A549 (cell line): ENCODE data around the gene KLHL22. TPM values are rescaled to one million over a fixed set of nuclear protein-coding genes. Genes with fewer than 3 reads are reported as not detected.

Source experiments
- ATAC-seq, 2 experiments: fragments of 200-7000 bp in 1 of 2; fragments of >200 bp in 1 of 2; cut with Nextera tagmentation in 1 of 2; cut with Tn5 transposase in 1 of 2; 3 replicates each; pipeline versions ENCODE4 v1.8.0 to v1.9.1; 2018 to 2020; ENCODE audit warnings: mild to moderate bottlenecking in 1 of 2, moderate library complexity in 1 of 2
- CTCF ChIA-PET: fragments of 300-600 bp; sonication (Branson Sonifier 250); formaldehyde crosslinking; extraction: SDS; loops from one replicate; lab custom pipeline; 2021; ENCODE audit warnings: antibody characterized with exemption, inconsistent platforms; lab: Yijun Ruan, JAX
- POLR2A ChIA-PET: fragments of 350-600 bp; formaldehyde crosslinking; extraction: SDS; loops from one replicate; lab custom pipeline; 2021; ENCODE audit warnings: antibody characterized with exemption, inconsistent platforms; lab: Yijun Ruan, JAX
- DNase-seq, 2 experiments: peaks; one replicate each; pipeline versions ENCODE4 v3.0.0 to v3.0.0-alpha.2; 2011 to 2016; ENCODE audit warnings: low read depth in 1 of 2, low spot score in 1 of 2
- FAIRE-seq: peaks from 2 replicates; lab custom pipeline; 2011; peaks lifted over from hg19 to GRCh38; lab: Jason Lieb, UNC
- H3K27ac ChIP-seq, 2 experiments: fragments of >200 bp; sonication (Bioruptor Twin); formaldehyde crosslinking; 3 replicates each; pipeline ENCODE4 v1.5.1; 2016 to 2017
- H3K4me1 ChIP-seq: fragments of >200 bp; sonication (Bioruptor Twin); formaldehyde crosslinking; 3 replicates; pipeline ENCODE4 v1.6.1; 2016
- H3K4me2 ChIP-seq: fragments of >200 bp; sonication (Bioruptor Twin); formaldehyde crosslinking; 3 replicates; pipeline ENCODE4 v1.6.1; 2016
- H3K4me3 ChIP-seq: fragments of >200 bp; sonication (Bioruptor Twin); formaldehyde crosslinking; 3 replicates; pipeline ENCODE4 v1.5.1; 2016
- H3K9me3 ChIP-seq: fragments of >200 bp; sonication (Bioruptor Twin); formaldehyde crosslinking; 3 replicates; pipeline ENCODE4 v1.6.1; 2016
- ATOH8 ChIP-seq: fragments of 250-450 bp; sonication (Bioruptor Pico); IDR thresholded peaks from 2 replicates; pipeline ENCODE4 v1.5.0; 2020; ENCODE audit warnings: low read depth, mild to moderate bottlenecking, moderate library complexity
- BHLHE40 ChIP-seq: IDR thresholded peaks from 2 replicates; pipeline ENCODE4 v1.6.1; 2012; ENCODE audit warnings: low read depth, low read length, inconsistent platforms
- CHD2 ChIP-seq: fragments of 150-350 bp; IDR thresholded peaks from 2 replicates; pipeline ENCODE4 v1.6.1; 2014; ENCODE audit warnings: low read length; ENCODE audit not compliant: partially characterized antibody
- CHD4 ChIP-seq: fragments of 200-600 bp; sonication (generic); IDR thresholded peaks from 2 replicates; pipeline ENCODE4 v1.6.1; 2016; ENCODE audit warnings: antibody characterized with exemption, mild to moderate bottlenecking, borderline replicate concordance
- CTCF ChIP-seq: fragments of >200 bp; sonication (Bioruptor Twin); formaldehyde crosslinking; IDR thresholded peaks from 3 replicates; pipeline ENCODE4 v1.5.1; 2016
- FOSB ChIP-seq: fragments of 250-450 bp; sonication (Bioruptor Pico); IDR thresholded peaks from 2 replicates; pipeline ENCODE4 v1.5.0; 2020; ENCODE audit warnings: mild to moderate bottlenecking, moderate library complexity
- HDAC2 ChIP-seq: fragments of 200-600 bp; sonication (generic); IDR thresholded peaks from 2 replicates; pipeline ENCODE4 v1.6.1; 2016
- HEYL ChIP-seq: fragments of 250-450 bp; sonication (Bioruptor Pico); IDR thresholded peaks from 2 replicates; pipeline ENCODE4 v1.8.0; 2021; ENCODE audit warnings: mild to moderate bottlenecking, moderate library complexity
- HOXB13 ChIP-seq: fragments of 250-450 bp; sonication (Bioruptor Pico); IDR thresholded peaks from 2 replicates; pipeline ENCODE4 v1.5.0; 2020; ENCODE audit warnings: low read depth, mild to moderate bottlenecking, moderate library complexity
- JUN ChIP-seq, 2 experiments: fragments of >200 bp; sonication (Bioruptor Twin); formaldehyde crosslinking; IDR thresholded peaks; 2 replicates in 1 of 2; 3 replicates in 1 of 2; pipeline ENCODE4 v1.6.1; 2016 to 2017
- JUNB ChIP-seq: fragments of >200 bp; sonication (Bioruptor Twin); formaldehyde crosslinking; IDR thresholded peaks from 2 replicates; pipeline ENCODE4 v1.6.1; 2016
- MAFK ChIP-seq: fragments of 450-650 bp; IDR thresholded peaks from 2 replicates; pipeline ENCODE4 v1.6.1; 2014; ENCODE audit not compliant: partially characterized antibody
- NPAS2 ChIP-seq: fragments of 250-450 bp; sonication (Bioruptor Pico); IDR thresholded peaks from 2 replicates; pipeline ENCODE4 v1.8.0; 2022; ENCODE audit warnings: mild to moderate bottlenecking, moderate library complexity, borderline replicate concordance
- PBX3 ChIP-seq: IDR thresholded peaks from 2 replicates; pipeline ENCODE4 v1.6.1; 2012
- RCOR1 ChIP-seq: fragments of 150-350 bp; IDR thresholded peaks from 2 replicates; pipeline ENCODE4 v1.6.1; 2014; ENCODE audit warnings: antibody characterized with exemption, low read length, low read depth
- REST ChIP-seq: fragments of 200-600 bp; sonication (generic); IDR thresholded peaks from 2 replicates; pipeline ENCODE4 v1.6.1; 2016; ENCODE audit warnings: antibody characterized with exemption, mild to moderate bottlenecking, moderate library complexity
- TP53 ChIP-seq: fragments of 250-450 bp; sonication (Bioruptor Pico); IDR thresholded peaks from 2 replicates; pipeline ENCODE4 v1.5.0; 2021; ENCODE audit warnings: mild to moderate bottlenecking, moderate library complexity
- USF2 ChIP-seq: fragments of 450-650 bp; IDR thresholded peaks from 2 replicates; pipeline ENCODE4 v1.6.1; 2014; ENCODE audit warnings: antibody characterized with exemption
- WGBS: methylation state at CpG from one replicate; pipeline ENCODE4 v1.1.6; 2017; ENCODE audit errors: missing lambda C conversion rate; 5-methylcytosine and 5-hydroxymethylcytosine counted together
- polyA plus RNA-seq, 4 experiments: library from polyadenylated mRNA; depleted of rRNA in 3 of 4; stranded (reverse); fragments of >200 nt; fragmentation: RNase III in 1 of 4; extraction: RNeasy Plus Mini Kit Qiagen cat#74134 plus additional on column Dnase treatment in 1 of 4; gene quantifications; 2 replicates in 3 of 4; 3 replicates in 1 of 4; pipeline ENCODE4 v1.2.3, GENCODE V29; 2011 to 2017

The KLHL22 gene
- polyA plus RNA-seq, 2 of the 4 experiments (the other 2 are of a cell fraction) = 11.7 TPM

GRCh38 chr22:20472629-20473442 lies 22.8 kb downstream of the KLHL22 start:
- Histone ChIP-seq H3K4me2 (no peak overlapping the region), H3K9me3 (no peaks in the 10 kb centered on the region), H3K4me3 (no peak overlapping the region), H3K4me1 (no peaks in the 10 kb centered on the region), H3K27ac (no peak overlapping the region)
- FAIRE-seq (no peak), ATAC-seq (no peak), DNase-seq (no peak)
- ChIA-PET CTCF (interaction anchor here (0.8 to 1.6 kb wide), 4 partner anchors 8 to 311 kb away, joined by 3 to 5 read pairs (median 3); no protein-coding TSS in a partner anchor), POLR2A (no interaction called here)
- TF ChIP-seq TP53 (CRISPR knock-in tag) (no peak), CTCF (no peak), FOSB (CRISPR knock-in tag) (no peak), REST (no peak)
- WGBS = 93% methylated on average over 10 of the region's 11 CpGs

DNA sequence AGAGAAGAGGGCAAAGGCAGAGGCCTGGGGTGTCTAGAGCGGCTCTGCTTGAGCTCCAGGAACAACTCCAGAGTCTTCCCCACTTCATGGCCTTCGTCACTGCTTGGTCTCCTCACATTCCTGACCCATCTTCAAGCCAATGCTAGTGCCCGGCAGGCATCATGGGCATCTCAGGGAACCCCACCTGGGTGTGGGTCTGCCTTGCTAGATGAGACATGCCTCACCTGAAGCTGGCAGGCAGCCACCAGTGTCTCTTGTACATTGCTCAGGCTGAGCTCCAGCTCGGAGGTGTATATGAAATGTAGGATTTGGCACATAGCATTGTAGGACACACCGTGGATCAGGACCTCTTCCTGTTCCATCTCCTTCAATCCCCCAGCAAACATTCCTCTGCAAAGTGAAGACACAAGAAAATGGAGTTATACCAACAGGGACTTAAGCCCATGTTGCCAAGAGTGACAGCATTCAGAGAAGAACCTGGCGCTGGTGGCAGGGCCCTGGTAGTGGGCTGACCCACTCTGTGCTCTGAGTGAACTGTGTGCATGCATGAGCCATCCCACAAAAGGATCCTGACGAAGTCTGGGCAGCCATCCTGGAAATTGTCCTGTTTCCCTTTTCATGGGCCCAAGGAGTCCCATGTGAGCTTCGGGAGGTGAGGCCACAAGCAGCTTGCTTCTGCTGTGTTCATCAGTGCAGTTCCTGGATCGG lies 24.3 kb downstream of the KLHL22 start:
- ChIA-PET CTCF (interaction anchor here (0.7 kb wide), 1 partner anchor 47 kb away, joined by 3 read pairs; no protein-coding TSS in a partner anchor), POLR2A (no interaction called here)
- ATAC-seq = no peak
- no peaks in the 10 kb centered on the region for H3K4me1 ChIP-seq
- no peak overlapping the region for H3K4me3 ChIP-seq
- H3K27ac ChIP-seq = no peak overlapping the region
- WGBS = 94% methylated on average over 8 of the region's 9 CpGs
- no peak for DNase-seq
- no peak for FAIRE-seq
- no peaks in the 10 kb centered on the region for H3K9me3 ChIP-seq
- H3K4me2 ChIP-seq = no peak overlapping the region
- TF ChIP-seq REST = no peak
- TF ChIP-seq BHLHE40 = no peak
- no peak for TF ChIP-seq CHD4
- no peak for TF ChIP-seq RCOR1
- no peak for TF ChIP-seq PBX3
- TF ChIP-seq MAFK = no peak
- TF ChIP-seq JUNB = no peak
- TF ChIP-seq NPAS2 (CRISPR knock-in tag) = no peak
- TF ChIP-seq HDAC2 = no peak
- TF ChIP-seq JUN (IDR thresholded peaks at IDR 0.05) = no peak
- TF ChIP-seq CTCF = no peak
- no peak for TF ChIP-seq HOXB13
- TF ChIP-seq ATOH8 (CRISPR knock-in tag) = no peak
- TF ChIP-seq USF2 = no peak
- no peak for TF ChIP-seq CHD2
- no peak for TF ChIP-seq HEYL (CRISPR knock-in tag)
